Stimulated activated CD8-positive, alpha-beta memory T cell treated with anti-CD3 and anti-CD28 coated beads, Interleukin-2, amount 100 ng/mL, for 1 hour (primary cell): ENCODE results near the gene ZC3HAV1L.
A peak's percentile ranks its signal among the peaks of the same experiment; 100 is the strongest.
"Not testable (repeated sequence)": the region's sequence is repeated elsewhere in the genome, so short reads cannot be mapped to it uniquely, and the experiment has no call there.

Experiments
- DNase-seq, 2 donors: peaks; one replicate each; pipeline ENCODE4 v3.0.0-alpha.2; 2020; ENCODE audit warnings: low read depth in 2 of 2

Gene ZC3HAV1L

DNA sequence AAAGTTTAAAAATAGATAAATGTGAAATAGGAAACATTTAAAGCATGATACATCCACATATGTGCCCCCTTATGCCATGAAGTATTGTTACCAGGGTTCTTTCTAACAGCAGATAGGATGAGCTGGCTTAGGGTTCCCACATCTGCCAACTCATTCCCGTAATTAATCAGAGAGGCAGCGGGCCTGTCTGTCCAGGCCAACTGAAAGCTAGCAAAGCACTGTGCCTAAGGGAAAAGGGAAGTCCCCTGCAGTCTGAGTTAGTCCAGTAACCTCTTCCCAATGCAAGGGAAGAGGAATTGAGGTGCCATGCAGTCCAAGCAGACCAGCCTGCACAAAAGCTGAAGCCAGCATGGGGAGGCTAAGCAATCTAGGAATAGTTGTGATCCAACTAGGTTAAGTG lies 18.3 kb upstream of the ZC3HAV1L start:
- no peak for DNase-seq

DNA sequence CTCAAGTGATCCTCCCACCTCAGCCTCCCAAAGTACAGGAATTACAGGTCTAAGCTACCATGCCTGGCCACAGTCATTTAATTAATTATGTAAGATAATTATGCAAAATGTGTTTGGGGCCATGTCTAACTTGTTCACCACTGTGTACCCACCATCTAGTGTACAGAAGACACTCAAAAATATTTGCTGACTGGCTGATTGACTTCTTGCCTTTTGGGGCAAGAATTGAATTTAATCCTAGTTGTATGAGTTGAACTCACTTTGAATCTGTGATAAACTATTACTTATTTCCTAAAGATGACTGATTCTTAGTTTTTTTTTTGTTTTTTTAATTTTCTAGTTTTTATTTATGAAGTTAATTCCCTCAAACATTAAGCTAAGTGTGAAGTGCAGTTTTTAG lies 15.8 kb upstream of the ZC3HAV1L start:
- DNase-seq, result no peak

DNA sequence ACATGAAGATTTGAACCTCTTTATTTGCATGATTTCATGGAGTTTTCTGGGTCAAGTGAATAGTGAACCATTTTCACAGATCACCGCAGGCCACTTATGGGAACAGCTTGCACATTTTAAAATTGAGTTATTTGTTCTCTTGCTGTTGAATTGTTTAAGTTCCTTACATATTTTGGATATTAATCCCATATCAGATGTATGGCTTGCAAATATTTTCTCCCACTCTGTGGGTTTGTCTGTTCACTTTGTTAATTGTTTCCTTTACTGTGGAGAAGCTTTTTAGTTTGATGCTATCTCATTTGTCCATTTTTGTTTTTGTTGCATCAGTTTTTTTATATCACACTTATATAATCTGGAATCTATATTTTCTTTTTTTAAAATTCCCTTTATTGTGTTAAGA lies 14.1 kb upstream of the ZC3HAV1L start:
- DNase-seq, result no peak

DNA sequence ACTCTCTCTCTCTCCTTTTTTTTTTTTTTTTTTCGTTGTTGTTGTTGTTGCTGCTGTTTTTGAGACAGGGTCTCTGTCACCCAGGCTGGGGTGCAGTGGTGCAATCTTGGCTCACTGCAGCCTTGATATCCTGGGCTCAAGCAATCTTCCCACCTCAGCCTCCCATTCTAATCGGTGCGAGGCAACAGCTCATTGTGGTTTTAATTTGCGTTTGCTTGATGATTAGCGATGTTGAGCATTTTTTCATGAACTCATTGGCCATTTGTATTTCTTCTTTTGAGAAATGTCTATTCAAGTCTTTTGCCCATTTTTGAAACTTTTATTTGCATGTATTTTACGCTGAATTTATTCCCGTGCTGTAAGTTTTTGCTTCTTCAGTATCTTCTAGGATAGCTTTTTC lies 13.3 kb upstream of the ZC3HAV1L start:
- no peak for DNase-seq

DNA sequence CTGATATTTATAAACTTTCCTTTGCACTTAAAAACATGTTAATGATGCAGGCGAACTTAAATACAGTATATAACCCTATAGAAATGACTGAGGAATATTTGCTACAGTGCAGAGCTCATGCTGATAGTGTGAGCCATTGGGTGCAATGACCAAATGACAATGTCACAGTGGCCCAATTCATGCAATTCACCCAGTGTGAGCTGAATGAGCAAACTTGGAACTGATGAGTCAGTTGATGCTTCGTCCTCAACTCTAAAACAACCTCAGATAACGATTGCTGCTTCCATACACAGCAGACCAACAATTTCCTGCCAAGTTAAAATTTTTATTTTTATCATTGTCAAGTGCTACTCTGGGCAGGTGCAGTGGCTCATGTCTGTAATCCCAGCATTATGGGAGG lies 12.1 kb upstream of the ZC3HAV1L start:
- no peak for DNase-seq

DNA sequence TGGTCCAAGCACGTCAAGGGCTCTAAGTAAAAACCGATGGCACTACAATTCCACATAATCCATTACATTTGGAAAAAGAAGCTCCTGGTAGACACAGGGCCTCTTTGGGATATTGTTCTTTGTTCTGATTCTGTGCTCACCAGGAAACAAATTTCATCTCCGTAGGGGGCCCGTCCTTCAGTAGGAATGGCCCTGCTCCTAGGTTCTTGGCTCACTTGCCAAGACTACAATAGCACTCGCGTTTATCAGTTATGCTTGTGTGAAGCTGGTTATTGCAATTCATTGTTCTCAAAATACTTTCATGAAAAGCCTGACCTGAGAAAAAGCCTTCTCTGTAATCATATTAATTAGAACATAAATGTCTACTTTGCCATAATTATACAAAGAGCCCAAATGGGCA lies 10.3 kb upstream of the ZC3HAV1L start:
- no peak for DNase-seq

DNA sequence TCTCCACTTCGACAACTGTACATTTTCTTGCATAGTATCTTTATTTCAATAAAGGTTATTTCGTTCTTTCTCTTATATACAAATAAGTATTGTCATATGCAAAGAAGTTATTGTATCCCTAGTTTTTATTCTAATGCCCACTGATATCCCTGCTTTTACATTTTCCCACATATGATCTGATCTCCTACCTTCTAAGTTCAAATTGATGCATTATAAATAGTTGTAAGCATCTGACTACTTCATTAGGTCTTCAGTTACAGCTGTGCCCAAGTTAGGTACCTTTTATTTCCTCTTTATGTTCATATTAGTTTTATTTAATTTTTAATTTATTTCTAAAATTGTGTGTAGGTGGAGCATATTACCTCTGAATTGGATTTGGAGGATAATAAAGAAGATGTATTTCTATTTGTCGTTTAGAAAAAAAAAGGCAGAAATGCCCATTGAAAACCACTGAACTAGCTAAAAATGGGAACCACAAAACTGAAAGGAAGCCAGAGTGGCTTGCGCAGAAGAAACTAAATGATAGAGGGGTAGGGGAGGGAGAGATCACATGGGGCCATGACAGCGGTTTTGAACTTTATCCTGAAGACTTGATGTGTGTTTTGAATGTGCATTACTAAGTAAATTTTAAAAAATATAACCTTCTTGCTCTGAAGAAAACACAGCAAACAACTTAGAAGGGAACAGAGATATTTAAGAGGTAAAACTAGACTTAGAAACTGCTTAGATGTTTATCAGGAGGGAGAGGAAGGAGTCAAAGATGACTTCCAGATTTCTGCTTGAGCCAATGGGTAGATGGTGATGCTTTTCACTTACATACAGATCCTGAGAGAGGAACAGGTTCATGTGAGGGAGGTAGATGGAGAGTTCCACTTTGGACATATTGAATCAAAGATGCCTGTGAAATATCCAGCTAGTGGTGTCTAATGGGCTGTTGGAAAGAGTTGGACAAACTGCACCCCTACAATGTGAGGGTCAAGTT lies 9.3 kb upstream of the ZC3HAV1L start:
- no peak for DNase-seq

DNA sequence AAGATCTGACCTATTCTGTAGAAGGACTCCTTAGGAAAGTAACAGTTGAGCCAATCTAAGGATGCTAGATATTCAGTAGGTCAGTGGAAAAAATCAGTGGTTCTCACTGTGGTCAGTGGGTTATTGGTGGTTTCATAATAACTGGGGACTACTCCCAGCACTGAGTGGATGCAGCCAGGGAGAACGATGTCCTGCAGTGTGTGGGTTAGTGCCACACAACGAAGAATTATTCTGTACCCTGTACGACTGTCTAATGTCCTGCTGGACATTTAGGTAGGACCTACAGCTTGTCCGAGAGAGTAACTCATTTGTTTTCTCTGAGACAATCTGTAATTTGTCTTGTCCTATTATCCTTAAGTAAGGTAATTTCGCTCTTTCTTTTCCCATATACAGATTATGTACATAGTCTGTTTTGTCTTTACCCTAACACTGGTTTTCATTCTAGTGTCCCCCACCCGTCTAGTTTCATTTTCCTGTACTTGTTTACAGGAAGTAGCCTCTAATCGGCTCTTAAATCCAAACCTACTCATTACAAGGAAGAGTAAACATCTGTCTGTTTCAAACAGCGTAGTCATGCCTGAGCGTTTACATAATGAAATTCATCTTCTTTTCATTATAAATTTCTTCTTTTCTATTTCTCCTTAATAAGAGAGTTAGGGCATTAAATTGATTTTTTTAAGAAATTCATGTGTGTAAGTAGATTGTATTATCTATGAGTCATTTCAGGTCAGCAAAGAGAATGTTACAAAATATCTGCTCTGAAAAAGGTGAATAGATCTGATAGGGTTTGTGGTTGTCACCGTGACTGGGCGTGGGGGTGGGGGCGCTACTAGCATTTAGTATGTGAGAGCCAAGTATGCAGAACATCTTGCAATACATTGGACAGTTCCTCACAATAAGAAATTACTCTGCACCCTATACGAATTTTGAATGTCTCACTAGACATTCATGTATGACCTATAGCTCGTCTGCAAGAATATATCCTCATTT lies 8.3 kb upstream of the ZC3HAV1L start:
- peak; percentile 43 to 59 for DNase-seq

DNA sequence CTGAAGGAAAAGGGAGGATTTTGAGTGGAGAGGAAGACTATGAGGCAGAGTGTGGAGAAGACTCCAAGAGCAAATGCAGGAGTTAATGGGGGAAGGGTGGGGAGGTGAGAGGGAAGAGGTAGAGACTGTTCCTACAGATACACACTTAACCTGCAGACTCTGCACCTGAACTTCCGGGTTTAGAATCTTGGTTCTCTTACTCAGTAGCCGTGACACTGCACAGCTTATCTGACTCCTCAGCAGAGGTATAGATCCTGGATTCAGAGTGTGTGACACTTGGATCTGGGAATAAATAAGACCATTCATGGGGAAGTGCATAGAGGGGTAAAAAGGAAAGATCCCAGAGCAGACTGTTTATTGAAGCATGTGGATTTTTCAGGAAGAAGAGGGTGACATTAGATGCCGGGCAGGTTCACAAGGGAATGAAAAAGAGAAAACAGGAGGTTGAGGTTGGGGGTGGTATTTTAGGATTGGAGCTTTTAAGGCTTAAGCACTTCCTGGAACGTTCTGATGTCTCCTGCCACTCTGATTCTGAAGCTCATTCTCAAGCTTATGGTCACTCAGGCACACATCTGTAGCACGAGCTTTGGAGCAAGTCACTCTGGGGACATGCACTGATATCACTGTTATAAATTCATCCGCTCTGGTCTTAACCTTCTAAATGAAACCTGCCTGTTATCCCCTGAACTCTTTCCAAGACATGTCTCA lies 5.7 kb upstream of the ZC3HAV1L start:
- DNase-seq, result no peak

DNA sequence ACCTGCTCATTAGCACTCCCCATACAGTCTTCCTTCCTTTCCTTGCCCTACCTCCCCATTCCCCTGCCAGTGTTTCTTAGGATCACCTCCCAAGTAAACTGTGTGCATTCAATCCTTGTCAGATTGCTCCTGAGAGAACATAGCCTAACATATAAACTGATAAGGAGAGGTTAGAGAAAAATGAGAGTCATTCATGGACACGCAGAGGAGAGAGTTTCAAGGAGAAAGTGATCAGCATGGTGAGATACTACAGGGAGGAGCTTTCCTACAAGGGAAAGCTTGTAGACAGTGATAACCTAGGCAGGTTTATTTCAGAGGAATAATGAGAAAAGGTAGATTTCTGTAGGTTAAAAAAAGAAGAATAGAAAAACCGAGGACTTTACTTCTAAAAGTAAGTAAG lies 2.8 kb upstream of the ZC3HAV1L start:
- DNase-seq, result no peak

DNA sequence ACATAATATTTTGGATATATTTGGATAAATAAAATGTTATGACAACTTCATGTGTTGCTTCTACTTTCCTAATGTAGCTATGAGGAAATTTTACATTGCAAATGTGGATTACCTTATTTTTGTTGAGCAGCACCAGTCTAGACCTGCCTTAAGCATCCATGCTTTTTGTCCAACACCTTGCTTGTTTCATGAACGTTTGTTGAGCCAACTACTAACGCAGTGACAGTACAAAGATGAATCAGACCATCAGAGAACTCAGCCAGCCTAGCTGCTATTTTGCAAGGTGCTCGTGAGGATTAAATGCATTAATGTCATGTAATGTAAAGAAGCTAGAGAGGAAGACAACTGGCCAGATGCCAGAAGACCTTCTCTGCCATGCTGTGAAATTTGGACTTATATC lies 1.1 kb upstream of the ZC3HAV1L start:
- no peak for DNase-seq

DNA sequence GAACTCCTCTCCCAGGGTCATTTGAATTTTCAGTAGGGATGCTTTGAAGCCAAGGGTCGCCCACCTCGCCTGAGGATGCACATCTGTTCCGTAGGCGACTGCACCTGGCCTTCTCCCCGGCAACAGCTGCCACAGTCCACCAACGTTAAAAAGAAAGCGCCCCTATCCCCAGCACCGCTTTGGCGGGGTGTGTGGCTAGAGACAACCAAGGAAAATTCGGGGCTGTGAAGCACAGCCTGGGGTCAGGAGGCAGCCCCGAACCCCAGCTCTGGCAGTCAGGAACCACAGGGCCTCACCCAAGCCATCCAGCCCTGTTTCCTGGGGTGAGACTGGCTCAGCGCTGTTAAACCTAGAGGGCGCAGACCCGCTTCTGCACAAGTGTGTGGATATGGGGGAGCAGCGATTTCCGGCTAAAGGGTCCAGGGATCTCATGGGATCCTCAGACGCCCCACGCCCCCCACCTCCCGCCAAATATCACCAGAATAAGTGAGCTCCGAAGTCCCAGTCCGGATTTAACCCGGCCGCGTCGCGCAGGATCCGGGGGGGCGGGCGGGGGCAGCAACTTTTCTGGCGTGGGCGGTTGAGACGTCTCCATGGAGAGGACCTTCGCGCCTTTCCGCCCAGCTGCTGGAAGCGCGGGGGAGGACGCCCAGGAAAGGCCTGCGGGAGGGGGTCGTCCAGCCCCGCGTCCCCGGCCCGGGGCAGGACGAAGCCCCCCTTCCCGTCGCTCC lies 822 bp downstream of the ZC3HAV1L start:
- DNase-seq, result no peak

DNA sequence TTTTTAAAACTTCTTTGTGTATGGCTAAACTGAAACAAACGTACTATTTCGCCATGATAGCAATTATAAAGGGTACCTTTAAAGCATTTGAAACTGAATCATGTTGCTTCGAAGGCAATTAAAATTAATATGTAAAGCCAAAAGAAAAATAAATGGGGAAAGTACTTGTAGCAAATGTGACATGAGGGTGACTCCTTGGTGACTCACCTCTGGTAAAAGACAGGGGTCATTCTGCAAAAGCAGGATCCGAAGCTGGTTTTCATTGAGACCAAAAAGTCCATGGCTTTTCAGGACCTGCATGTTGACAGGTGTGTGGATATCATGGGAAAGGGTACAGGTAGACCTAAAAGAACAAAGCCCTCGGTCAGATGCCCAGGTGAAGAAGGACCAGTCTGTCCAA lies 1.5 kb downstream of the ZC3HAV1L start:
- DNase-seq, result no peak

DNA sequence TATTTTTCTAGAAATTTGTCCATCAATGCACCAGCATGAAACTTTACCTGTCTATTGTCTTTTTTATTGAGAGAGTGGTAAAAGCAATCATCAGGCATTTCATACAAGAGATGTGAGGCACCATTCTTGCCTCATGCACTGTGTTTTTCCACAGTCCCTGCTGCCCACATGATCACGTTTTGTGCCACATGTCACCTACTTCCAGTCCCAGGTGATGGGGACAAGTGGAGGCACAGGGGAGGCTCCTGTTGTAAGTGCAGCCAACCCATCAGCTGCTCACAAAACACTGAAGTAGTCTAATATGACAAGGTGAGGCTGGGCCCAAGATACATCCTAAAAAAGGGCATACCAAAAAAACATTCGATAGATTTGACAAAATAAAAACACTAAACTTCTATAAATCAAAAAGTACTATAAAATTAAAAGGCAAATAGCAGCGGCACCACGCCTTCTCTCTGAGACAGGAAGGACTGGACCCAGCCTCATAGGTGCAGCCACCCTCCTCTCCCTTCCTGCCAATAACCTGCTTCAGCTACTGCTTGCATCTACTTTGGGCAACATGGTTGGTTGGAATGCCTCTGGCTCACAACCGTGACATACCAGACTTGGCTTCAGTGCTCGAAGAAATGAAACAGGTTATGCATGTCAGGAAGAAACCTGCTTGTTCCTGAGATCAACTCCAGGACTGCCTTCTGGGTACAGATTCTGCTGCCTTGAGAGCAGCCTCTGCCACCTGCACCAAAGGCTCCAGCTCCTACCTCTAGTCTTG lies 2.3 kb downstream of the ZC3HAV1L start:
- DNase-seq, result no peak

DNA sequence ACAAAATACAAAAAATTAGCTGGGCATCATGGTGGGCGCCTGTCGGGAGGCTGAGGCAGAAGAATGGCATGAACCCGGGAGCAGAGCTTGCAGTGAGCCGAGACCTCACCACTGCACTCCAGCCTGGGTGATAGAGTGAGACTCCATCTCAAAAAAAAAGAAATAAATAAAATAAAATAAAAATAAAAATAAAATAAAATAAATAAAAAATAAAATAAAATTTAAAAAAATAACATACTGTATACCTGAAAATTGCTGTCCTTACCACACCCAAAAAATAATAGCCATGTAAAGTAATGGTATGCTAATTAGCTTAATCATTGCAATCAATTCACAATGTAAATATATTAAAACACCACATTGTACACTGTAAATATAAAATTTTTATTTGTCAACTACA lies 3.4 kb downstream of the ZC3HAV1L start:
- DNase-seq, result no peak

DNA sequence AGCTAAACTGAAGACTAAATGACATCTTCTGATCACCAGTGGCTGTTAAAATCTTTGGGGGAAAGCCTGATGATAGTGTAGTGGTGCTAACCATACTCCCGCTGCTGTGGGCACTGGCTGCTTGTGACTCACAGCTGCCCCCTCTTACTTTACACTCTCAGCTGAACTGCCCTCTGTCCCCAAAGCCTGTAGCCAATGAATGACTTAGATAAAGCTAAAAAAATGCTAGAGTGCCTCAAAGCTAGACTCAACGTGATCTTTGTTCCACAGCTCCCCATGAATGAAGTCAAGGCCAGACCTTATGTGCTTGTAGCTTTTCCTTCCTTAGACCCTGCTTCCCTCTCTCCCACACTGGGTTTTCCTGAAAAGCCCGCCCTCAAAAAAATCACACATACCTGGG lies 6.5 kb downstream of the ZC3HAV1L start:
- DNase-seq, result no peak

DNA sequence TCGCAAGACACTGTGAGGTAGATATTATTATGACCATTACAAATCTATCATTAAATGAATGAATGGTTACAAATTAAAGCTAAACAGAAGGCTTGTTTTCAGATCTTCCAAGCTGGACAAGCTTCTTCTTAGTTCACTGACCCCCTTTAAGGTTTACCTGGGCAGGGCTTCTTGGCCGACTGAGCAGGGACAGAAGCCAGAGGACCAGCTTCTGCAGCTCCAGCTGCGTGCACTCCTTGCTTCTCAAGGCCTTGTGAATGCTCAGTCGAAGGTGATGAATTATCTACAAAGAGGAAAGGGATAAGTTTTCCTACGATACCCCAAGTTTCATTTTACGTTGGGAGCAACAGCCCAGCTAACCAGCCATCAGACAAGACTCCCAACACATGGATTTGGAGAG lies 9.3 kb downstream of the ZC3HAV1L start:
- DNase-seq, result no peak

DNA sequence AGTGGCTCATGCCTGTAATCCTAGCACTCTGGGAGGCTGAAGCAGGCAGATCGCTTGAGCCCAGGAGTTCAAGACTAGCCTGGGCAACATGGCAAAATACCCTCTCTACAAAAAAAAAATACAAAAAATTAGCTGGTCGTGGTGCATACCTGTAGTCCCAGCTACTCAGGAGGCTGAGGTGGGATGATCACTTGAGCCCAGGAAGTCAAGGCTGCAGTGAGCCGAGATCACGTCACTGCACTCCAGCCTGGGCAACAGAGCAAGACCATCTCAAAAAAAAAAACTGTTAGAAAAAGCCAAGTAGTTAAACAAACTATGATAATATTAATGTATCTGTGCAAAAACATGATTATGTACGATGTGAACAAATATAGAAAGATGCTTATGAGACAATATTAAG lies 10.0 kb downstream of the ZC3HAV1L start:
- not testable (repeated sequence) for DNase-seq

DNA sequence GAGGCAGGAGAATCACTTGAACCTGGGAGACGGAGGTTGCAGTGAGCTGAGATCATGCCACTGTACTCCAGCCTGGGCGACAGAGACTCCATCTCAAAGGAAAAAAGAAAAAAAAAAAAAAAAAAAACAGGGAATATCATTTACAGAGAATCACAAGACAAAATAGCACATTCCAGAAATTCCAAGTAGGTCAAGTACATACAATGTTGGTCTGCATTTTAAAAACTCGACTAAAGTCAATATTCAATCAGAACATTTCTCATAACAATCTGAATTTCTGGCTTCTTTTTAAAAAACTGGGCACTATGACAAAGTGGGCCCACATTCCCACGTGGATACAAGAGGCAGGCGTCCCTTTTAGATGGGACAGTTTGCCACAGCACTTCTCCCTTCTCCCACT lies 12.8 kb downstream of the ZC3HAV1L start:
- DNase-seq, result no peak

DNA sequence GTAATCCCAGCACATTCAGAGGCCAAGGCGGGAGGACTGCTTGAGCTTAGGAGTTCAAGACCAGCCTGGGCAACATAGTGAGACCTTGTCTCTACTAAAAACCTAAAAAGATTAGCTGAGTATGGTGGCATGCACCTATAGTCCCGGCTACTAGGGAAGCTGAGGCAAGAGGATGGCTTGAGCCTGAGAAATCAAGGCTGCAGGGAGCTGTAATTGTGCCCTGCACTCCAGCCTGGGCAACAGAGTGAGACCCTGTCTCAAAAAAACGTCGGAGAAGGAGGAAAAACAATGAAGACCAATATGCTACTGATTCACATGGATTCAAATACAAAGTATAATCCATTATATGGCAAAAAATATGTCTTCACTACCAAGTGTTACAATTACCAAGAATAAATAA lies 13.6 kb downstream of the ZC3HAV1L start:
- no peak for DNase-seq
